SK-N-MC (cell line): Measurements from ENCODE around the gene BLM.

Experiments
- EZH2 ChIP-seq: fragments of 200-600 bp; sonication (generic); IDR thresholded peaks from one replicate; pipeline ENCODE4 v1.6.1; 2017; ENCODE audit warnings: antibody characterized with exemption
- POLR2AphosphoS5 ChIP-seq: IDR thresholded peaks from 2 replicates; pipeline ENCODE4 v1.6.1; 2012; ENCODE audit warnings: mild to moderate bottlenecking, low read depth, low read length, borderline replicate concordance

DNA sequence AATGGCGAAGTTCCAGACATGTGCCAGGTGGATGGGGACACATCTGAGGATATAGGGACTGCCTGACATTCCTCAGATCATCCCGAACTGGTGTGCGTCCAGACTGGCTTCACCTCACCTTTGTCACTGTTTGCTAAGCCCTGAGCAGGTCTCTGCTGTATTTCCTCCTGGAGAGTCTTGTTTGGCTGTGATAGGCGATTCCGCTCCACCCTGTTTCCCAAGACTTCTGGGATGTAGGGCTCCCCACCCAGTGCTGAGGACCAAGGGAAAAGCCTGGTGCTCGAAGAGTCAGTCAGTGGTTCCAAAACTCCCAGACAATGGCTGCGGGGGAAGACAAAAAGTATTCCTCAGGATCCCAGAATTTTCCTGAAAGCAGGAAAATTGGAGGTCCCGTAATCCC, 140.2 kb downstream of the BLM start:
- no peak for TF ChIP-seq POLR2AphosphoS5
- no peak for TF ChIP-seq EZH2
